Peyer's patch (tissue), 4 donors: ENCODE results near the gene GNG2. TPM values are rescaled to one million over a fixed set of nuclear protein-coding genes. Genes with fewer than 3 reads are reported as not detected.

Experiments used
- DNase-seq, 3 donors: peaks; one replicate each; pipeline ENCODE4 v3.0.0-alpha.2; 2017 to 2019
- H3K27ac ChIP-seq, 4 donors: fragments of 200-600 bp; sonication (generic); one replicate each; pipeline ENCODE4 v1.5.1; 2016 to 2019
- H3K27me3 ChIP-seq, 2 donors: fragments of 200-600 bp; sonication (generic); one replicate each; pipeline ENCODE4 v1.5.1; 2019
- H3K36me3 ChIP-seq, 3 donors: fragments of 200-600 bp; sonication (generic); one replicate each; pipeline ENCODE4 v1.5.1; 2016 to 2019
- H3K4me1 ChIP-seq, 4 donors: fragments of 200-600 bp; sonication (generic); one replicate each; pipeline ENCODE4 v1.5.1; 2016 to 2019
- H3K4me3 ChIP-seq, 4 donors: fragments of 200-600 bp; sonication (generic); 1 replicate in 3 of 4; 2 replicates in 1 of 4; pipeline ENCODE4 v1.5.1; 2016 to 2019; ENCODE audit warnings: mild to moderate bottlenecking in 1 of 4
- H3K9me3 ChIP-seq, 4 donors: fragments of 200-600 bp; sonication (generic); one replicate each; pipeline ENCODE4 v1.5.1; 2016 to 2019; ENCODE audit warnings: mild to moderate bottlenecking in 1 of 4
- POLR2A ChIP-seq, 2 donors: fragments of 450-650 bp; IDR thresholded peaks; one replicate each; pipeline ENCODE4 v1.5.1; 2017; ENCODE audit warnings: antibody characterized with exemption in 2 of 2, mild to moderate bottlenecking in 2 of 2, moderate library complexity in 2 of 2
- total RNA-seq, 4 donors: library from RNA; depleted of rRNA; stranded (reverse); fragments of >200 nt; gene quantifications; one replicate each; pipeline ENCODE4 v1.1.0, GENCODE V29; 2016
- TF ChIP-seq, protein P1 (sequence below), 6 experiments: fragments of 450-650 bp in 4 of 6; fragments of 200-600 bp in 2 of 6; sonication (generic) in 1 of 6; IDR thresholded peaks; one replicate each; pipeline ENCODE4 v1.5.1; 2017 to 2019; ENCODE audit warnings: antibody characterized with exemption in 6 of 6, mild to moderate bottlenecking in 3 of 6, moderate library complexity in 1 of 6

GNG2 gene
- total RNA-seq, 4 donors from 2014 or later: 6.0 to 44.6 (median 9.7) TPM

DNA sequence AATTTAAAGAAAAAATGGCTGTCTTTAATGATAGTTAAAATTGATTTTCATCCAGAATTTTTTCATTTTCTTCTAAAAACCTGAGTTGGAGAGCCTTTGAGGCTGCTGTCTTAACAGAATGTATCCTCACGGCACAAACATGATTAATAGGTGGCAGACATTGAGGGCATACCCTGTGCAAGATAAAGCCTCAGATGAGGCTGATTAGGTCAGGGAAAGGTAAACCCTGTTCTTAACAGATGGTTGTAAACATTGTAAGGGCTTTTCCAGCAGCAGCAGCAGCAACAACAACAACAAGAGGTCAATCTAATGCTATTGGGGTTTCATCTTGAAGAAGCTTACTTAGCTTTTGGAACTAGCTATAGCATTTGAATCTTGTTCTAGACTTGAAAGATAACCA, 17.4 kb downstream of the GNG2 start:
- no peak for TF ChIP-seq POLR2A (IDR thresholded peaks at IDR 0.05)
- TF ChIP-seq, protein P1, sequence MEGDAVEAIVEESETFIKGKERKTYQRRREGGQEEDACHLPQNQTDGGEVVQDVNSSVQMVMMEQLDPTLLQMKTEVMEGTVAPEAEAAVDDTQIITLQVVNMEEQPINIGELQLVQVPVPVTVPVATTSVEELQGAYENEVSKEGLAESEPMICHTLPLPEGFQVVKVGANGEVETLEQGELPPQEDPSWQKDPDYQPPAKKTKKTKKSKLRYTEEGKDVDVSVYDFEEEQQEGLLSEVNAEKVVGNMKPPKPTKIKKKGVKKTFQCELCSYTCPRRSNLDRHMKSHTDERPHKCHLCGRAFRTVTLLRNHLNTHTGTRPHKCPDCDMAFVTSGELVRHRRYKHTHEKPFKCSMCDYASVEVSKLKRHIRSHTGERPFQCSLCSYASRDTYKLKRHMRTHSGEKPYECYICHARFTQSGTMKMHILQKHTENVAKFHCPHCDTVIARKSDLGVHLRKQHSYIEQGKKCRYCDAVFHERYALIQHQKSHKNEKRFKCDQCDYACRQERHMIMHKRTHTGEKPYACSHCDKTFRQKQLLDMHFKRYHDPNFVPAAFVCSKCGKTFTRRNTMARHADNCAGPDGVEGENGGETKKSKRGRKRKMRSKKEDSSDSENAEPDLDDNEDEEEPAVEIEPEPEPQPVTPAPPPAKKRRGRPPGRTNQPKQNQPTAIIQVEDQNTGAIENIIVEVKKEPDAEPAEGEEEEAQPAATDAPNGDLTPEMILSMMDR (IDR thresholded peaks at IDR 0.05): no peak
- H3K4me1 ChIP-seq: peaks cover 0 to 14% (median 0%) of the 10 kb centered on the region in 4 donors

DNA sequence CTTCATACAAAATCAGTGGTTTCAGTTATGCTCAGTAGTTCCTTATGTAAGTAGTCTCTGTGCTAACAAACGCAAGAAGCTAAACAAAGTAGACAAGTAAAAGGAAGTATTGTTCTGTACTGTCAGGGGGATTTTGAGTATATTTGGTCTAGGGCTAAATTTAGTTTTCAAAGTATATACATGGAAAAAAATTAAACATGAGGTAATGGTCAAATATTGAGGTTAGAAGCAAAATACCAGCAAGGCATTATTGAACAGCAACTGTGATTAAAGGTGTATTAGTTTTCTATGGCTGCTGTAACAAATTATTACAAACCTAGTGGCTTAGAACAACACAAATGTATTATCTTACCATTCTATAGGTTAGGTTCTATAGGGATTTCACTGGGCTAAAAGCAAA, 18.8 kb downstream of the GNG2 start:
- Histone ChIP-seq H3K27ac (no peak overlapping the region), H3K4me1 (peaks cover 0 to 11% (median 0%) of the 10 kb centered on the region in 4 donors), H3K4me3 (no peak overlapping the region), H3K9me3 (no peaks in the 10 kb centered on the region), H3K36me3 (no peaks in the 10 kb centered on the region), H3K27me3 (no peaks in the 10 kb centered on the region)
- DNase-seq: no peak
- TF ChIP-seq POLR2A (IDR thresholded peaks at IDR 0.05): no peak
- TF ChIP-seq, protein P1 (IDR thresholded peaks at IDR 0.05): no peak

More for the DNA sequence above, 17.4 kb downstream of the GNG2 start:
- no peaks in the 10 kb centered on the region for H3K27me3 ChIP-seq
- DNase-seq: no peak
- no peak overlapping the region for H3K27ac ChIP-seq
- H3K36me3 ChIP-seq: no peaks in the 10 kb centered on the region
- no peak overlapping the region for H3K4me3 ChIP-seq
- no peaks in the 10 kb centered on the region for H3K9me3 ChIP-seq

DNA sequence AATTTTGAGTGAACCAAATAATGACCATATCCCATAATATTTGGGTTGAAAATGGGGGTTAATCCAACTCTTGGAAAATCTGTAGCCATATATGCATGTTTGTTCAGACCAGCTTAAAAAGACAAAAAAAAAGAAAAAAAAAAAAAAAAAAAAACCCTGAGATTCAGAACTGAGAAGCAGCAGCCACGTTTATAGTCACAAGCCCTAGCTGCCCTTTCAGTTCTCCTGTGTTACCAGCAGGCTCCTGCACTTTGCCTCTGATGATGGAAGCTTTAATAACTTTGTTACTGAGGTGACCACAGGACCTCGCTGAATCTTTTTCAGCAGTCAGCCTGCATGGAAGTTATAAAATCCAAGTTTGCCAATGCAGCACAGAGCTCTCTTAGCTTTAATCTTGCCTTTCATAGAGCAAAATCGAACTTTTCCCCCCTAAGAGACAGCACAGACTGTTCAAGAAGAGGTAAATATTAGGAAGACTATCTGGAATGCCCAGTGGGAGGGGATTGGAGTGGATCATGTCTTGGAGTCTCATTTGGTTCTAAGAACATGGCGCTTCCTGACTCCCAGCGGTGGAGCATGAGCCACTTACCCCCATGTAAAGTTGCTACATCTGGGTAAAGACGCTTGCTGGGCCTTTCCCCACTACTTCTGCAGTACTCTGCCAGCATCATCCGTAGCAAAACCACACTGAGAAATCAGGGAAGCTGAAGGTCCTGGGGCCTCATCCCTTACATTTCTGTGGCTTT, 20.6 kb downstream of the GNG2 start:
- no peak for DNase-seq
- peak overlapping the region in 3 of 4 donors; percentile 6 to 19 (median 8) for H3K27ac ChIP-seq

DNA sequence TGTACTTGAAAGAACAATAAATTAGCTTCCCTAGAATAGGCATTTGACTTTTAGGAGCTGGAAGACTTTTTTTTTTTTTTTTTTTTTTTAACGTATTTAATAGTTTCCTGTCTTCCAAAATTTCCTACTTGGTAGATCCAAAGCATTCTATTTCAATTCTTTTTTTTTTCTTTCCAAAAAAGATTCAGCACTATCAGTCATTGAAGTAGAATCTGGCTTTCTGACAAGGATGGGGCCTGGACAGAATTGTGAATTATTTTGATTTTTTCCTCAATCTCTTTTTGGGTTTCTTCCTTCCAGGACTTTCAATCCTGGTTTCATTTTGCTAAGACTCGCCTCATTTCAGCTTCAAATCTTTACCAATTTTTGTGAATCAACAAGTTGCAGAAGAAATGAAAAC, 21.2 kb downstream of the GNG2 start:
- peak overlapping the region in 1 of 4 donors; percentile 8 for H3K27ac ChIP-seq
- no peak overlapping the region for H3K4me3 ChIP-seq
- H3K9me3 ChIP-seq: no peaks in the 10 kb centered on the region
- H3K27me3 ChIP-seq: no peaks in the 10 kb centered on the region
- DNase-seq: no peak
- no peaks in the 10 kb centered on the region for H3K36me3 ChIP-seq
- peaks cover 0 to 21% (median 0%) of the 10 kb centered on the region in 4 donors for H3K4me1 ChIP-seq
- TF ChIP-seq POLR2A (IDR thresholded peaks at IDR 0.05): no peak
- TF ChIP-seq, protein P1 (IDR thresholded peaks at IDR 0.05): no peak

More for the DNA sequence above, 20.6 kb downstream of the GNG2 start:
- TF ChIP-seq, protein P1 (IDR thresholded peaks at IDR 0.05): no peak
- TF ChIP-seq POLR2A (IDR thresholded peaks at IDR 0.05): no peak
- Histone ChIP-seq H3K4me3 (no peak overlapping the region), H3K9me3 (no peaks in the 10 kb centered on the region), H3K27me3 (no peaks in the 10 kb centered on the region), H3K4me1 (peaks cover 0 to 21% (median 0%) of the 10 kb centered on the region in 4 donors), H3K36me3 (no peaks in the 10 kb centered on the region)

DNA sequence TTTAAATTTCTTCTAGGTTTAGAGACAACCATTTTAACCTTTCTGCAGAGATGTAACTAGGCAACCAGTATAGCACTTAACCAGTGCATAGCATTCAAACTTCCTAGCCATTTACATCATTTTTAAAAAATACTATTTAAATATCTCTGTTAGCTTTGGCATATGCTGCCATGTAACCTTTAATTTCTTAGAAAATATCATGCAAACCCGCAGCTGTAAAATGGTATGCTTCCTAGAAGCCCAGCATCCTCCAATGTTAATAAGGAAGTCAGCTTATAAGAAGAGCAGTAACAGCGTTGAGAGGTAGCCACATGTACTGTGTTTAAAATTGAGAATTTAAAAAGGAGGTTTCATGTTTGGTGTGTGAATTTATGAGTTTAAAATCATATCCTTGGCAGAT, 22.8 kb downstream of the GNG2 start:
- Histone ChIP-seq H3K27ac (peak overlapping the region in 1 of 4 donors; percentile 48), H3K36me3 (no peaks in the 10 kb centered on the region), H3K9me3 (no peaks in the 10 kb centered on the region), H3K4me3 (no peak overlapping the region), H3K27me3 (no peaks in the 10 kb centered on the region), H3K4me1 (peaks cover 0 to 21% (median 0%) of the 10 kb centered on the region in 4 donors)
- no peak for DNase-seq
- TF ChIP-seq, protein P1 (IDR thresholded peaks at IDR 0.05): no peak
- no peak for TF ChIP-seq POLR2A (IDR thresholded peaks at IDR 0.05)
